Bronchial epithelial cell (primary cell): ENCODE results near the gene WFS1. TPM values are rescaled to one million over a fixed set of nuclear protein-coding genes. Genes with fewer than 3 reads are reported as not detected.

Experiments
- DNase-seq: peaks from one replicate; pipeline ENCODE4 v3.0.0-alpha.2; 2010; ENCODE audit warnings: low read depth
- FAIRE-seq: peaks from 2 replicates; lab custom pipeline; 2011; peaks lifted over from hg19 to GRCh38; lab: Jason Lieb, UNC
- H3K27me3 ChIP-seq: 2 replicates; pipeline ENCODE4 v1.5.1; 2011; ENCODE audit warnings: low read length; ENCODE audit not compliant: control insufficient read depth, insufficient read depth
- H3K36me3 ChIP-seq: 2 replicates; pipeline ENCODE4 v1.5.1; 2011; ENCODE audit warnings: low read length; ENCODE audit not compliant: control insufficient read depth, insufficient read depth
- H3K4me3 ChIP-seq: 2 replicates; pipeline ENCODE4 v1.5.1; 2011; ENCODE audit warnings: mild to moderate bottlenecking, low read depth, low read length, control low read depth
- total RNA-seq: library from RNA; depleted of rRNA; stranded (reverse); fragments of >200 nt; gene quantifications from 2 replicates; pipeline ENCODE4 v1.2.1, GENCODE V29; 2014
- TF ChIP-seq, protein P1 (sequence below): IDR thresholded peaks from 2 replicates; pipeline ENCODE4 v1.5.1; 2011; ENCODE audit warnings: mild to moderate bottlenecking, moderate library complexity, low read length, control low read depth, inconsistent platforms; ENCODE audit not compliant: insufficient read depth, severe bottlenecking

Gene WFS1
- total RNA-seq, 1 donor from 2014 or later = 7.9 TPM

DNA sequence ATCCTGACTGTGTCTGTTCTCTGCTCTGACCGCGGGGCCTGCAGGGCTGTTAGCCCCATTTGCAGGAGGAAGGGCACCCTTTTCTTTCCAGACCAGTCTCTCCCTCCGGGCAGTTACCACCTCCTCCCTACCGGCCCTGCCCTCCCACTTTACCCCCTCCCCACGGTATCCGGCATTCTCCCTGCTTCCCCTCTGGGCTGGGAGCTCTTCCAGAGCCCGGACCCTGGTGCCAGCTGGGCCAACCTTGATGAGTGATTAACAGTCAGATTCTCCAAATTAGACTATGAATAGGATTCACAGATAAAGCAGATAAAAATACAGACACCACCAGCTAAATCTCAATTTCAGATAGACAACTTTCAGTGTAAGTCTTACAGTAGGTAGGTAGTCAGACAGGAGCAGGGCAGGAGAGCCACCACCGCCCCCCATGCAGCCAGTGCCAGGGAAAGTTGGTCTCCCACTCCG is 23.4 kb upstream of the WFS1 start:
- TF ChIP-seq, protein P1, sequence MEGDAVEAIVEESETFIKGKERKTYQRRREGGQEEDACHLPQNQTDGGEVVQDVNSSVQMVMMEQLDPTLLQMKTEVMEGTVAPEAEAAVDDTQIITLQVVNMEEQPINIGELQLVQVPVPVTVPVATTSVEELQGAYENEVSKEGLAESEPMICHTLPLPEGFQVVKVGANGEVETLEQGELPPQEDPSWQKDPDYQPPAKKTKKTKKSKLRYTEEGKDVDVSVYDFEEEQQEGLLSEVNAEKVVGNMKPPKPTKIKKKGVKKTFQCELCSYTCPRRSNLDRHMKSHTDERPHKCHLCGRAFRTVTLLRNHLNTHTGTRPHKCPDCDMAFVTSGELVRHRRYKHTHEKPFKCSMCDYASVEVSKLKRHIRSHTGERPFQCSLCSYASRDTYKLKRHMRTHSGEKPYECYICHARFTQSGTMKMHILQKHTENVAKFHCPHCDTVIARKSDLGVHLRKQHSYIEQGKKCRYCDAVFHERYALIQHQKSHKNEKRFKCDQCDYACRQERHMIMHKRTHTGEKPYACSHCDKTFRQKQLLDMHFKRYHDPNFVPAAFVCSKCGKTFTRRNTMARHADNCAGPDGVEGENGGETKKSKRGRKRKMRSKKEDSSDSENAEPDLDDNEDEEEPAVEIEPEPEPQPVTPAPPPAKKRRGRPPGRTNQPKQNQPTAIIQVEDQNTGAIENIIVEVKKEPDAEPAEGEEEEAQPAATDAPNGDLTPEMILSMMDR = no peak
- DNase-seq = no peak
- Histone ChIP-seq H3K36me3 (no peaks in the 10 kb centered on the region), H3K27me3 (no peaks in the 10 kb centered on the region), H3K4me3 (no peak overlapping the region)
- FAIRE-seq = no peak

DNA sequence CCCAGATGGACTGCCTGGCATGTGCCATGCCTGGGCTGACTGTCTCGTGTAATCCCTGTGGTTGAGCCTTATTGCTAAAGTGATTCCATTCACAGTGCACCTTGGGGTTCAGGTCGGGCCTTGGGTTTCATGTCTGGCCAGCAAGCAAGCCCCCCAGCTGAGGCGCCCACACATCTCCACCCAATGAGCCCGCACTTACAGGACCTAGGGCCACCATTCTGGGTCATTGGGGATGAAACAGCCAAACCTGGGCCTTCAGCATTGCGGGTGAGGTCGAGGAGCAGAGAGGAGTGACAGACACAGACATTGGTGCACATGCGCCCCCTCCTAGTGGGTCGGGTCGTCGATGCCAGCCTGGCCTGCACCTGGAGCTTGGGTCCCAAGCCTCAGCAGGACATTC is 21.3 kb upstream of the WFS1 start:
- no peak for DNase-seq
- Histone ChIP-seq H3K36me3 (no peaks in the 10 kb centered on the region), H3K27me3 (no peaks in the 10 kb centered on the region), H3K4me3 (no peak overlapping the region)
- TF ChIP-seq, protein P1 = no peak
- FAIRE-seq = no peak

DNA sequence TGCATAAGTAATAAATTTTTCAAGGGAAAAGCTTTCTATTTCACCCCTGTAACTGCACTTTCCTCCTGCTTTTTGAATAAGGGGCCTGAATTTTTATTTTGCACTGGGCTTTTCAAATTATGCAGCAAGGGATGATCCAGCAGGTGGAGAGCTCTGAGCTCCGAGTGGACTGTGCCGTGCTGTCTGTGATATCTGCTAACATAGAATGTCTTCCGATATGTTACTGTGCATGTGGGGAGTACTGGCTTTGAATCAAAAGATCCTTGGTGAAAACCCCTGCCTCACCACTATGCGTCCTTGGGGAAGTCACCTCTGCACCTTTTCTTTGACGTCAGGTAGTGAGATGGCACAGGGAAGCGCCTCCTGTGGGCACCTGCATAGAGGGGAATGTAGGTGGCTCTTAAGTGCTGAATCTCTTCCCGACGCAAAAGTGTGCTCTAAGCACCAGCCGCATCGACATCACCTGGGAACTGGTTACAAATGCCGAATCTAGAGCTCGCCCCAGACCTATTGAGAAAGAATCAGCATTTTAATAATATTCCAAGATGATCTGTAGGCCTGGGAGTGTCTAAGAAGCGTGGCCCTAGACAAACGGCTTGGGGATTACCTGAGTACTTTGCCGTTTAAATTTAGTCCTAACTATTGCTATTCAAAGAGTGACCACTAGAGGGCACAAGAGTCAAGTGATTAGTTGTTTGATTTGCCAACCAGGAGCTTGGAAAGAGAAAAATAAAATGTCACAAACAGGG is 19.2 kb upstream of the WFS1 start:
- TF ChIP-seq, protein P1 = peak; percentile 62
- DNase-seq = peak; percentile 67
- no peaks in the 10 kb centered on the region for H3K27me3 ChIP-seq
- no peak overlapping the region for H3K4me3 ChIP-seq
- no peak for FAIRE-seq
- H3K36me3 ChIP-seq = no peaks in the 10 kb centered on the region

- Histone ChIP-seq H3K27me3 (no peaks in the 10 kb centered on the region), H3K36me3 (no peaks in the 10 kb centered on the region), H3K4me3 (no peak overlapping the region)
- TF ChIP-seq, protein P1 = no peak
- DNase-seq = no peak
- FAIRE-seq = no peak
Measured at GRCh38 chr4:6250984-6251295, 18.7 kb upstream of the WFS1 start.

DNA sequence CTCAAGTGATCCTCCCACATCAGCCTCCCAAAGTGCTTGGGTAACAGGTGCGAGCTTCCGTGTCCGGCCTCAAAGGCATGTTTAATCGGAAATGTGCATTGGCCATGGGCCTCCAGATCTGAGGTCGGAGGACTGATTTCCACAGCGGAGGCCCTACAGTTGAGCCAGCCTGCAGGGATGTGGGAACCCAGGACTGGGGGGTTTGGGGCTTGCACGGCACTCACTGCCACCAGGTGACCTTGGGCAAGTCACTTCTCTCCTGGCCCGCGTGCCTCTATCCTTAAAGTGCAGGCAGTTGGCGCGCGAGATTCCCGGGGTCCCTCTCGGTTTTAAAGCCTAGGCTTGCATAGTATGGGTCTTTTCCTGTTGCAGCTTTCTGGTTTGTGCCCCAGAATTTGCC is 18.3 kb upstream of the WFS1 start:
- Histone ChIP-seq H3K36me3 (no peaks in the 10 kb centered on the region), H3K27me3 (no peaks in the 10 kb centered on the region), H3K4me3 (no peak overlapping the region)
- FAIRE-seq (no peak), DNase-seq (no peak)
- TF ChIP-seq, protein P1 = no peak

GRCh38 chr4:6252051-6252450 is 17.6 kb upstream of the WFS1 start:
- H3K27me3 ChIP-seq = no peaks in the 10 kb centered on the region
- FAIRE-seq = no peak

More at GRCh38 chr4:6252051-6252450, 17.6 kb upstream of the WFS1 start:
- no peak for DNase-seq
- no peak overlapping the region for H3K4me3 ChIP-seq
- TF ChIP-seq, protein P1 = no peak
- H3K36me3 ChIP-seq = no peaks in the 10 kb centered on the region
